Lung (tissue), 12 donors: ENCODE measurements around the gene RUVBL1. TPM values are rescaled to one million over a fixed set of nuclear protein-coding genes. Genes with fewer than 3 reads are reported as not detected.

Experiments used
- ATAC-seq: fragments of 200-7000 bp; cut with Tn5 transposase; one replicate; pipeline ENCODE4 v1.9.1; 2020; ENCODE audit warnings: moderate number of reproducible peaks; ENCODE audit not compliant: insufficient read depth, low FRiP score
- DNase-seq, 3 donors: peaks; one replicate each; pipeline ENCODE4 v3.0.0-alpha.2; 2013 to 2017
- H3K27ac ChIP-seq, 2 donors: one replicate each; pipeline ENCODE4 v1.5.1; 2013; ENCODE audit warnings: mild to moderate bottlenecking in 2 of 2, moderate library complexity in 2 of 2, control low read depth in 1 of 2, inconsistent platforms in 1 of 2, low read depth in 1 of 2, low read length in 1 of 2
- H3K27me3 ChIP-seq, 3 donors: one replicate each; pipeline ENCODE4 v1.5.1; 2013; ENCODE audit warnings: low read length in 2 of 3; ENCODE audit not compliant: control insufficient read depth in 3 of 3, insufficient read depth in 3 of 3
- H3K36me3 ChIP-seq, 4 donors: one replicate each; pipeline ENCODE4 v1.5.1; 2013; ENCODE audit warnings: low read length in 4 of 4, mild to moderate bottlenecking in 1 of 4, moderate library complexity in 1 of 4; ENCODE audit not compliant: control insufficient read depth in 4 of 4, insufficient read depth in 4 of 4
- H3K4me1 ChIP-seq, 5 donors: one replicate each; pipeline ENCODE4 v1.5.1; 2013; ENCODE audit warnings: low read length in 5 of 5, mild to moderate bottlenecking in 2 of 5, moderate library complexity in 1 of 5; ENCODE audit not compliant: control insufficient read depth in 5 of 5, insufficient read depth in 5 of 5
- H3K4me3 ChIP-seq: one replicate; pipeline ENCODE4 v1.5.1; 2013; ENCODE audit warnings: mild to moderate bottlenecking, control low read depth, moderate library complexity
- H3K9ac ChIP-seq, 2 donors: one replicate each; pipeline ENCODE4 v1.5.1; 2013; ENCODE audit warnings: low read length in 2 of 2, control low read depth in 1 of 2; ENCODE audit not compliant: insufficient read depth in 1 of 2
- H3K9me3 ChIP-seq, 4 donors: one replicate each; pipeline ENCODE4 v1.5.1; 2013; ENCODE audit warnings: low read length in 3 of 4, mild to moderate bottlenecking in 1 of 4, moderate library complexity in 1 of 4; ENCODE audit not compliant: control insufficient read depth in 4 of 4, insufficient read depth in 3 of 4
- WGBS, 2 donors: extraction: QIAGEN DNeasy Blood & Tissue Kit; methylation state at CpG; one replicate each; pipeline ENCODE4 v1.1.7; 2013; 5-methylcytosine and 5-hydroxymethylcytosine counted together
- polyA plus RNA-seq, 2 donors: library from polyadenylated mRNA; stranded (reverse); fragments of 200-250 nt; gene quantifications; one replicate each; pipeline ENCODE4 v1.2.1, GENCODE V29; 2013
- total RNA-seq, 2 donors: library from RNA; depleted of rRNA in 1 of 2; stranded (reverse); fragments of >200 nt in 1 of 2; gene quantifications; one replicate each; pipeline ENCODE4 v1.2.1, GENCODE V29; 2014 to 2021
- TF ChIP-seq, protein P1 (sequence below): IDR thresholded peaks from 2 replicates; pipeline ENCODE4 v1.5.1; 2012; ENCODE audit warnings: mild to moderate bottlenecking; ENCODE audit errors: control extremely low read depth, extremely low read depth
- donor health status: control.
- donor health status: control.
- donor health status: Bipolar disorder and iron deficiency.
- donor health status: healthy.
- donor health status: DM: yes; HTN: yes; CAD: no.

RUVBL1 gene
- total and polyA plus RNA-seq, 4 donors = 26.6 to 53.7 (median 41.7) TPM

DNA sequence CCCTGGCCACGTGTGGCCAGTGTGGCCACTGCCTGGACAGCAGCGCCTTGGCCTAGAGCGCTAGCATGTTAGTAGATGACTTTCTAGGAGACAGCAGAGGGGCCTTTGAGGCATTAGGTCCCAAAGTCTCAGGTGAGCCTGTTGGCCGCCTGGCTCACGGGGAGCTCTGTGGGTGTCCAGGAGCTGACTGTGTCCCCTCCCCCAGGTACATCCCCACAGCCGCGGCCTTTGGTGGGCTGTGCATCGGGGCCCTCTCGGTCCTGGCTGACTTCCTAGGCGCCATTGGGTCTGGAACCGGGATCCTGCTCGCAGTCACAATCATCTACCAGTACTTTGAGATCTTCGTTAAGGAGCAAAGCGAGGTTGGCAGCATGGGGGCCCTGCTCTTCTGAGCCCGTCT, 54.3 kb downstream of the RUVBL1 start:
- Histone ChIP-seq H3K4me1 (peaks cover 0 to 8% (median 0%) of the 10 kb centered on the region in 5 donors), H3K9me3 (no peaks in the 10 kb centered on the region), H3K27ac (no peak overlapping the region), H3K4me3 (no peak overlapping the region), H3K36me3 (peaks cover 47 to 74% (median 56%) of the 10 kb centered on the region in 4 donors), H3K27me3 (no peaks in the 10 kb centered on the region), H3K9ac (no peak overlapping the region)
- TF ChIP-seq, protein P1, sequence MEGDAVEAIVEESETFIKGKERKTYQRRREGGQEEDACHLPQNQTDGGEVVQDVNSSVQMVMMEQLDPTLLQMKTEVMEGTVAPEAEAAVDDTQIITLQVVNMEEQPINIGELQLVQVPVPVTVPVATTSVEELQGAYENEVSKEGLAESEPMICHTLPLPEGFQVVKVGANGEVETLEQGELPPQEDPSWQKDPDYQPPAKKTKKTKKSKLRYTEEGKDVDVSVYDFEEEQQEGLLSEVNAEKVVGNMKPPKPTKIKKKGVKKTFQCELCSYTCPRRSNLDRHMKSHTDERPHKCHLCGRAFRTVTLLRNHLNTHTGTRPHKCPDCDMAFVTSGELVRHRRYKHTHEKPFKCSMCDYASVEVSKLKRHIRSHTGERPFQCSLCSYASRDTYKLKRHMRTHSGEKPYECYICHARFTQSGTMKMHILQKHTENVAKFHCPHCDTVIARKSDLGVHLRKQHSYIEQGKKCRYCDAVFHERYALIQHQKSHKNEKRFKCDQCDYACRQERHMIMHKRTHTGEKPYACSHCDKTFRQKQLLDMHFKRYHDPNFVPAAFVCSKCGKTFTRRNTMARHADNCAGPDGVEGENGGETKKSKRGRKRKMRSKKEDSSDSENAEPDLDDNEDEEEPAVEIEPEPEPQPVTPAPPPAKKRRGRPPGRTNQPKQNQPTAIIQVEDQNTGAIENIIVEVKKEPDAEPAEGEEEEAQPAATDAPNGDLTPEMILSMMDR = no peak
- DNase-seq = no peak
- 94 to 98% methylated on average over 15 of the region's 15 CpGs for WGBS, 2 donors
- ATAC-seq = no peak

DNA sequence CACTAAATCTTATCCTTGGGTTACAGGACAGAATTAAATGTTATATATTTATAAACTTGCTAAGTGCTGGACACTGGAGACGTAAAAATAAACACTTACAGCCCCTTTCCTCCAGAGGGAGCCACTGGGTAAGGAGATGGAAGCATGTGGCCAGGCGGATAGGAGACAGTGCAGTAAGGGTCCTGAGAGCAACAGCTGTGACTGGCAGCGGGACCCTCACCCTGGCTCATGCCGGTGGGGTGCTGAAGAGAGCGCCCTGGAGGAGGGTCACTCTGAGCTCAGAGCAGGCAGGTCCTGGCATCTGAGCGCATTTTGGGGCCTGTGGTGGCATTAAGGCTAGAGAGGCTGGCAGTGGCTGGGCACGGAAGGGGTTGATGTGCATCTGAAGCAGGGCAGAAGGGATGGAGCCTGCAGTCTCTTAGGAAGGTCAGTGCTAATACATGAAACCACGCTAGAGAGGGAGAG, 55.4 kb downstream of the RUVBL1 start:
- H3K9me3 ChIP-seq = no peaks in the 10 kb centered on the region
- ATAC-seq (no peak), DNase-seq (peak in 2 of 3 donors; percentile 23 to 24)
- peaks cover 55 to 77% (median 62%) of the 10 kb centered on the region in 4 donors for H3K36me3 ChIP-seq
- H3K27ac ChIP-seq = no peak overlapping the region
- no peak overlapping the region for H3K4me3 ChIP-seq
- TF ChIP-seq, protein P1 = no peak
- H3K4me1 ChIP-seq = peaks cover 0 to 3% (median 0%) of the 10 kb centered on the region in 5 donors
- no peak overlapping the region for H3K9ac ChIP-seq
- H3K27me3 ChIP-seq = no peaks in the 10 kb centered on the region
- WGBS, 2 donors = 91 to 94% methylated on average over 8 of the region's 8 CpGs

GRCh38 chr3:128067489-128067888, 56.1 kb downstream of the RUVBL1 start:
- ATAC-seq (no peak), DNase-seq (no peak)
- Histone ChIP-seq H3K9me3 (no peaks in the 10 kb centered on the region), H3K9ac (no peak overlapping the region), H3K4me1 (no peaks in the 10 kb centered on the region), H3K36me3 (peaks cover 58 to 76% (median 62%) of the 10 kb centered on the region in 4 donors), H3K4me3 (no peak overlapping the region), H3K27me3 (no peaks in the 10 kb centered on the region), H3K27ac (no peak overlapping the region)
- 70% methylated on average over 7 of the region's 7 CpGs for WGBS, 2 donors
- TF ChIP-seq, protein P1 = no peak

- DNase-seq = no peak
- no peak overlapping the region for H3K9ac ChIP-seq
- TF ChIP-seq, protein P1 = no peak
- no peaks in the 10 kb centered on the region for H3K9me3 ChIP-seq
- no peaks in the 10 kb centered on the region for H3K4me1 ChIP-seq
- peaks cover 64 to 77% (median 68%) of the 10 kb centered on the region in 4 donors for H3K36me3 ChIP-seq
- ATAC-seq = no peak
- H3K27me3 ChIP-seq = no peaks in the 10 kb centered on the region
- no peak overlapping the region for H3K27ac ChIP-seq
- WGBS, 2 donors = 96% methylated on average over 9 of the region's 9 CpGs
- no peak overlapping the region for H3K4me3 ChIP-seq
Measured at GRCh38 chr3:128066676-128067075, 56.9 kb downstream of the RUVBL1 start.
